ENCODE measurements around the gene PGAP2. TPM values are rescaled to one million over a fixed set of nuclear protein-coding genes. Genes with fewer than 3 reads are reported as not detected.

Gene PGAP2
- total and polyA plus RNA-seq, 2 of the 13 experiments (the other 11 are each of a cell fraction or from before 2014, with no cell fraction given): 21.5 to 47.8 TPM

DNA sequence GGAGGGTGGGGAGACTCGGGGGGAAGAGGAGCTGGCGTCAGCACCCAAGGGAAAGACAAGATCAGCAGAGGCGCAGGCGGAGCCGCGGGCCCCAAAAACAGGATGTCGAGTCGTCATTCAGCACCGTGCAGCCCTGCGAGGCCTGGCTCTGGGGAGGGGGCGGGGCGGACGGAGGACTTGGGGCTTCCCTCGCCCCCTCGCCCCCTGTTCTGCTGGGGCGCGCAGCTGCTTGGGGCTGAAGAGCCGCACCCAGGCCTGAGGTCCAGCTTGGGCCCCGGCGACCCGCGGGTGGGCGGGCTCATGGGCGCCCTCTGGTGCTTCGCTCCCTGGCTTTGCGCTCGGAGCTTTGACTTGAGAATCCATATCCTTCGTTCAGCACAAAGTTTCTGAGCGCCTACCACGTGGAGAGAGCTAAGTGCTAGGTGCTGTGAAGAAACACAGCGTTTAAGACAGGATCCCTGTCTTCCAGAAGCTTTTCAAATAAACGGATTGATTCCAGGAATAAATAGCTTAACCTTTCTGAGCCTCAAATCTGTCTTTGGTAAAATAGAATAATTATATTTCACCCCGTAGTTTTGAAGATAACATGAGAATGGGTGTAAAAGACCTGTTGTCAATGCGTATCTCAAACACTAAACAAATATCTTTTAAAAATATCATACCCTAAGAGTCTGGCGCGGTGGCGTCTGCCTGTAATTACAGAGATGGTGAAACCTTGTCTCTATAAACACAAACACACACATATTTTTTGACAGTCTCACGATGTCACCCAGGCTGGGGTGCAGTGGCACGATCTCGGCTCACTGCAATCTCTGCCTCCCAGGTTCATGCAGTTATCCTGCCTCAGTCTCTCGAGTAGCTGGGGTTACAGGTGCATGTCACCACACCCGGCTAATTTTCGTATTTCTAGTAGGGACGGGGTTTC lies 33.3 kb downstream of the PGAP2 start (continued):
- TF ChIP-seq, protein P1, sequence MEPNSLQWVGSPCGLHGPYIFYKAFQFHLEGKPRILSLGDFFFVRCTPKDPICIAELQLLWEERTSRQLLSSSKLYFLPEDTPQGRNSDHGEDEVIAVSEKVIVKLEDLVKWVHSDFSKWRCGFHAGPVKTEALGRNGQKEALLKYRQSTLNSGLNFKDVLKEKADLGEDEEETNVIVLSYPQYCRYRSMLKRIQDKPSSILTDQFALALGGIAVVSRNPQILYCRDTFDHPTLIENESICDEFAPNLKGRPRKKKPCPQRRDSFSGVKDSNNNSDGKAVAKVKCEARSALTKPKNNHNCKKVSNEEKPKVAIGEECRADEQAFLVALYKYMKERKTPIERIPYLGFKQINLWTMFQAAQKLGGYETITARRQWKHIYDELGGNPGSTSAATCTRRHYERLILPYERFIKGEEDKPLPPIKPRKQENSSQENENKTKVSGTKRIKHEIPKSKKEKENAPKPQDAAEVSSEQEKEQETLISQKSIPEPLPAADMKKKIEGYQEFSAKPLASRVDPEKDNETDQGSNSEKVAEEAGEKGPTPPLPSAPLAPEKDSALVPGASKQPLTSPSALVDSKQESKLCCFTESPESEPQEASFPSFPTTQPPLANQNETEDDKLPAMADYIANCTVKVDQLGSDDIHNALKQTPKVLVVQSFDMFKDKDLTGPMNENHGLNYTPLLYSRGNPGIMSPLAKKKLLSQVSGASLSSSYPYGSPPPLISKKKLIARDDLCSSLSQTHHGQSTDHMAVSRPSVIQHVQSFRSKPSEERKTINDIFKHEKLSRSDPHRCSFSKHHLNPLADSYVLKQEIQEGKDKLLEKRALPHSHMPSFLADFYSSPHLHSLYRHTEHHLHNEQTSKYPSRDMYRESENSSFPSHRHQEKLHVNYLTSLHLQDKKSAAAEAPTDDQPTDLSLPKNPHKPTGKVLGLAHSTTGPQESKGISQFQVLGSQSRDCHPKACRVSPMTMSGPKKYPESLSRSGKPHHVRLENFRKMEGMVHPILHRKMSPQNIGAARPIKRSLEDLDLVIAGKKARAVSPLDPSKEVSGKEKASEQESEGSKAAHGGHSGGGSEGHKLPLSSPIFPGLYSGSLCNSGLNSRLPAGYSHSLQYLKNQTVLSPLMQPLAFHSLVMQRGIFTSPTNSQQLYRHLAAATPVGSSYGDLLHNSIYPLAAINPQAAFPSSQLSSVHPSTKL (CRISPR knock-in tag; IDR thresholded peaks at IDR 0.05): peak; percentile 59
- peak; percentile 48; the same call in 1 of the 2 replicates for TF ChIP-seq KMT2B (CRISPR knock-in tag; IDR thresholded peaks at IDR 0.05)
- TF ChIP-seq ZNF180 (CRISPR knock-in tag; IDR thresholded peaks at IDR 0.05; ENCODE audit: borderline replicate concordance, low read depth): no peak
- TF ChIP-seq NCOA2 (CRISPR knock-in tag; IDR thresholded peaks at IDR 0.05): peak; percentile 42
- peak; percentile 52; the same call in 1 of the 2 replicates for TF ChIP-seq MAZ (IDR thresholded peaks at IDR 0.05; ENCODE audit: borderline replicate concordance, low read depth, low read length)
- TF ChIP-seq MAZ (CRISPR knock-in tag; IDR thresholded peaks at IDR 0.05; ENCODE audit: low read depth): peak; percentile 28; the same call in 1 of the 2 replicates
- TF ChIP-seq, protein P2, sequence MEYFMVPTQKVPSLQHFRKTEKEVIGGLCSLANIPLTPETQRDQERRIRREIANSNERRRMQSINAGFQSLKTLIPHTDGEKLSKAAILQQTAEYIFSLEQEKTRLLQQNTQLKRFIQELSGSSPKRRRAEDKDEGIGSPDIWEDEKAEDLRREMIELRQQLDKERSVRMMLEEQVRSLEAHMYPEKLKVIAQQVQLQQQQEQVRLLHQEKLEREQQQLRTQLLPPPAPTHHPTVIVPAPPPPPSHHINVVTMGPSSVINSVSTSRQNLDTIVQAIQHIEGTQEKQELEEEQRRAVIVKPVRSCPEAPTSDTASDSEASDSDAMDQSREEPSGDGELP (IDR thresholded peaks at IDR 0.05; ENCODE audit: borderline replicate concordance, low read depth): peak; percentile 34; the same call in 1 of the 2 replicates
- TF ChIP-seq, protein P3, sequence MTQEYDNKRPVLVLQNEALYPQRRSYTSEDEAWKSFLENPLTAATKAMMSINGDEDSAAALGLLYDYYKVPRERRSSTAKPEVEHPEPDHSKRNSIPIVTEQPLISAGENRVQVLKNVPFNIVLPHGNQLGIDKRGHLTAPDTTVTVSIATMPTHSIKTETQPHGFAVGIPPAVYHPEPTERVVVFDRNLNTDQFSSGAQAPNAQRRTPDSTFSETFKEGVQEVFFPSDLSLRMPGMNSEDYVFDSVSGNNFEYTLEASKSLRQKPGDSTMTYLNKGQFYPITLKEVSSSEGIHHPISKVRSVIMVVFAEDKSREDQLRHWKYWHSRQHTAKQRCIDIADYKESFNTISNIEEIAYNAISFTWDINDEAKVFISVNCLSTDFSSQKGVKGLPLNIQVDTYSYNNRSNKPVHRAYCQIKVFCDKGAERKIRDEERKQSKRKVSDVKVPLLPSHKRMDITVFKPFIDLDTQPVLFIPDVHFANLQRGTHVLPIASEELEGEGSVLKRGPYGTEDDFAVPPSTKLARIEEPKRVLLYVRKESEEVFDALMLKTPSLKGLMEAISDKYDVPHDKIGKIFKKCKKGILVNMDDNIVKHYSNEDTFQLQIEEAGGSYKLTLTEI (CRISPR knock-in tag; conservative IDR thresholded peaks at IDR 0.05): no peak
- peak; percentile 66; the same call in 1 of the 2 replicates for TF ChIP-seq SMAD9 (CRISPR knock-in tag; IDR thresholded peaks at IDR 0.05)
- peak; percentile 79; the same call in 1 of the 2 replicates for TF ChIP-seq KLF6 (CRISPR knock-in tag; IDR thresholded peaks at IDR 0.05)
- TF ChIP-seq ZNF792 (CRISPR knock-in tag; IDR thresholded peaks at IDR 0.05): peak; percentile 60; the same call in 1 of the 2 replicates
- TF ChIP-seq, protein P4, sequence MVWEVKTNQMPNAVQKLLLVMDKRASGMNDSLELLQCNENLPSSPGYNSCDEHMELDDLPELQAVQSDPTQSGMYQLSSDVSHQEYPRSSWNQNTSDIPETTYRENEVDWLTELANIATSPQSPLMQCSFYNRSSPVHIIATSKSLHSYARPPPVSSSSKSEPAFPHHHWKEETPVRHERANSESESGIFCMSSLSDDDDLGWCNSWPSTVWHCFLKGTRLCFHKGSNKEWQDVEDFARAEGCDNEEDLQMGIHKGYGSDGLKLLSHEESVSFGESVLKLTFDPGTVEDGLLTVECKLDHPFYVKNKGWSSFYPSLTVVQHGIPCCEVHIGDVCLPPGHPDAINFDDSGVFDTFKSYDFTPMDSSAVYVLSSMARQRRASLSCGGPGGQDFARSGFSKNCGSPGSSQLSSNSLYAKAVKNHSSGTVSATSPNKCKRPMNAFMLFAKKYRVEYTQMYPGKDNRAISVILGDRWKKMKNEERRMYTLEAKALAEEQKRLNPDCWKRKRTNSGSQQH (CRISPR knock-in tag; IDR thresholded peaks at IDR 0.05; ENCODE audit: low read depth): 0 out of 2 replicates have a peak, but pooled peaks have one; percentile 76
- TF ChIP-seq, protein P5, sequence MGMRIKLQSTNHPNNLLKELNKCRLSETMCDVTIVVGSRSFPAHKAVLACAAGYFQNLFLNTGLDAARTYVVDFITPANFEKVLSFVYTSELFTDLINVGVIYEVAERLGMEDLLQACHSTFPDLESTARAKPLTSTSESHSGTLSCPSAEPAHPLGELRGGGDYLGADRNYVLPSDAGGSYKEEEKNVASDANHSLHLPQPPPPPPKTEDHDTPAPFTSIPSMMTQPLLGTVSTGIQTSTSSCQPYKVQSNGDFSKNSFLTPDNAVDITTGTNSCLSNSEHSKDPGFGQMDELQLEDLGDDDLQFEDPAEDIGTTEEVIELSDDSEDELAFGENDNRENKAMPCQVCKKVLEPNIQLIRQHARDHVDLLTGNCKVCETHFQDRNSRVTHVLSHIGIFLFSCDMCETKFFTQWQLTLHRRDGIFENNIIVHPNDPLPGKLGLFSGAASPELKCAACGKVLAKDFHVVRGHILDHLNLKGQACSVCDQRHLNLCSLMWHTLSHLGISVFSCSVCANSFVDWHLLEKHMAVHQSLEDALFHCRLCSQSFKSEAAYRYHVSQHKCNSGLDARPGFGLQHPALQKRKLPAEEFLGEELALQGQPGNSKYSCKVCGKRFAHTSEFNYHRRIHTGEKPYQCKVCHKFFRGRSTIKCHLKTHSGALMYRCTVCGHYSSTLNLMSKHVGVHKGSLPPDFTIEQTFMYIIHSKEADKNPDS (CRISPR knock-in tag; IDR thresholded peaks at IDR 0.05): 0 out of 2 replicates have a peak, but pooled peaks have one; percentile 32
- no peak for TF ChIP-seq KDM6A (CRISPR knock-in tag; IDR thresholded peaks at IDR 0.05; ENCODE audit: low read depth)
- TF ChIP-seq FOXK1 (CRISPR knock-in tag; IDR thresholded peaks at IDR 0.05; ENCODE audit: borderline replicate concordance, low read depth): peak; percentile 29; the same call in 1 of the 2 replicates

All from HepG2 (cell line).